HepG2 (cell line): ENCODE results near the gene TTN. TPM values are rescaled to one million over a fixed set of nuclear protein-coding genes. Genes with fewer than 3 reads are reported as not detected.
A peak's percentile ranks its signal among the peaks of the same experiment; 100 is the strongest.

Experiments used
- CHD4 ChIP-seq: fragments of 200-600 bp; sonication (generic); IDR thresholded peaks from 2 replicates; pipeline ENCODE4 v1.7.0; 2017; ENCODE audit warnings: mild to moderate bottlenecking, low read length, borderline replicate concordance
- CREM ChIP-seq, 2 experiments: sonication (generic) in 1 of 2; formaldehyde crosslinking in 1 of 2; IDR thresholded peaks; 2 replicates each; pipeline versions ENCODE4 v1.4.0 to v1.6.1; 2016 to 2020; ENCODE audit warnings: antibody characterized with exemption in 1 of 2, mild to moderate bottlenecking in 1 of 2, missing genetic modification reagents in 1 of 2
- KLF12 ChIP-seq: sonication (generic); formaldehyde crosslinking; IDR thresholded peaks from 2 replicates; pipeline ENCODE4 v1.4.0; 2020; ENCODE audit warnings: missing genetic modification reagents, borderline replicate concordance
- NFE2 ChIP-seq: sonication (generic); formaldehyde crosslinking; IDR thresholded peaks from 2 replicates; pipeline ENCODE4 v1.4.0; 2020; ENCODE audit warnings: missing genetic modification reagents
- ONECUT2 ChIP-seq: sonication (generic); formaldehyde crosslinking; IDR thresholded peaks from 2 replicates; pipeline ENCODE4 v1.4.0; 2020; ENCODE audit warnings: missing genetic modification reagents
- RARA ChIP-seq: IDR thresholded peaks from 2 replicates; pipeline ENCODE4 v1.6.1; 2016; ENCODE audit warnings: missing genetic modification reagents, missing compliant biosample characterization
- SAP130 ChIP-seq: IDR thresholded peaks from 2 replicates; pipeline ENCODE4 v1.6.1; 2016; ENCODE audit warnings: low read depth
- SIX1 ChIP-seq: sonication (generic); formaldehyde crosslinking; IDR thresholded peaks from 2 replicates; pipeline ENCODE4 v1.4.0; 2020; ENCODE audit warnings: missing genetic modification reagents, borderline replicate concordance
- U2AF1 ChIP-seq: fragments of 200-400 bp; formaldehyde crosslinking; optimal IDR thresholded peaks from 2 replicates; pipeline ENCODE3; 2017; ENCODE audit warnings: mild to moderate bottlenecking, low read depth, low read length
- ZBTB1 ChIP-seq: sonication (generic); formaldehyde crosslinking; IDR thresholded peaks from 2 replicates; pipeline ENCODE4 v1.4.0; 2020; ENCODE audit warnings: missing genetic modification reagents, borderline replicate concordance
- ZNF768 ChIP-seq: sonication (generic); formaldehyde crosslinking; IDR thresholded peaks from 2 replicates; pipeline ENCODE4 v1.4.0; 2020; ENCODE audit warnings: missing genetic modification reagents
- ZNF891 ChIP-seq: sonication (generic); formaldehyde crosslinking; IDR thresholded peaks from 2 replicates; pipeline ENCODE4 v1.5.0; 2020; ENCODE audit warnings: mild to moderate bottlenecking, missing genetic modification reagents
- polyA plus RNA-seq, 8 experiments: library from polyadenylated mRNA; depleted of rRNA in 3 of 8; stranded (reverse) in 7 of 8; unstranded in 1 of 8; fragments of >200 nt; fragmentation: Illumina TruSeq in 4 of 8; extraction: Trizol in 4 of 8; gene quantifications; 2 replicates each; pipeline versions ENCODE4 v1.2.1 to v1.2.3, GENCODE V29; 2011 to 2016; ENCODE audit warnings: low read depth in 4 of 8, missing spikeins in 1 of 8, mixed read lengths in 1 of 8; ENCODE audit not compliant: insufficient read depth in 1 of 8
- total RNA-seq, 5 experiments: library from RNA; depleted of rRNA; stranded (reverse); fragments of >200 nt; fragmentation: Illumina TruSeq; extraction: Trizol; gene quantifications; 2 replicates each; pipeline ENCODE4 v1.2.3, GENCODE V29; 2016; ENCODE audit warnings: low read depth in 1 of 5
- TF ChIP-seq, protein P1 (sequence below): sonication (generic); formaldehyde crosslinking; IDR thresholded peaks from 2 replicates; pipeline ENCODE4 v1.4.0; 2020; ENCODE audit warnings: missing genetic modification reagents
- TF ChIP-seq, protein P2 (sequence below): sonication (generic); formaldehyde crosslinking; IDR thresholded peaks from 2 replicates; pipeline ENCODE4 v1.8.0; 2022; ENCODE audit warnings: mild to moderate bottlenecking, missing genetic modification reagents, moderate library complexity
- TF ChIP-seq, protein P3 (sequence below), 2 experiments: sonication (generic) in 1 of 2; formaldehyde crosslinking in 1 of 2; IDR thresholded peaks; 2 replicates each; pipeline versions ENCODE4 v1.4.0 to v1.6.1; 2016 to 2020; ENCODE audit warnings: borderline replicate concordance in 1 of 2, low read depth in 1 of 2, mild to moderate bottlenecking in 1 of 2, missing genetic modification reagents in 1 of 2
- TF ChIP-seq, protein P4 (sequence below): sonication (generic); formaldehyde crosslinking; IDR thresholded peaks from 2 replicates; pipeline ENCODE4 v1.4.0; 2020; ENCODE audit warnings: missing genetic modification reagents, borderline replicate concordance

The TTN gene
- total and polyA plus RNA-seq, 2 of the 13 experiments (the other 11 are each of a cell fraction or from before 2014, with no cell fraction given), result under 0.01 TPM

DNA sequence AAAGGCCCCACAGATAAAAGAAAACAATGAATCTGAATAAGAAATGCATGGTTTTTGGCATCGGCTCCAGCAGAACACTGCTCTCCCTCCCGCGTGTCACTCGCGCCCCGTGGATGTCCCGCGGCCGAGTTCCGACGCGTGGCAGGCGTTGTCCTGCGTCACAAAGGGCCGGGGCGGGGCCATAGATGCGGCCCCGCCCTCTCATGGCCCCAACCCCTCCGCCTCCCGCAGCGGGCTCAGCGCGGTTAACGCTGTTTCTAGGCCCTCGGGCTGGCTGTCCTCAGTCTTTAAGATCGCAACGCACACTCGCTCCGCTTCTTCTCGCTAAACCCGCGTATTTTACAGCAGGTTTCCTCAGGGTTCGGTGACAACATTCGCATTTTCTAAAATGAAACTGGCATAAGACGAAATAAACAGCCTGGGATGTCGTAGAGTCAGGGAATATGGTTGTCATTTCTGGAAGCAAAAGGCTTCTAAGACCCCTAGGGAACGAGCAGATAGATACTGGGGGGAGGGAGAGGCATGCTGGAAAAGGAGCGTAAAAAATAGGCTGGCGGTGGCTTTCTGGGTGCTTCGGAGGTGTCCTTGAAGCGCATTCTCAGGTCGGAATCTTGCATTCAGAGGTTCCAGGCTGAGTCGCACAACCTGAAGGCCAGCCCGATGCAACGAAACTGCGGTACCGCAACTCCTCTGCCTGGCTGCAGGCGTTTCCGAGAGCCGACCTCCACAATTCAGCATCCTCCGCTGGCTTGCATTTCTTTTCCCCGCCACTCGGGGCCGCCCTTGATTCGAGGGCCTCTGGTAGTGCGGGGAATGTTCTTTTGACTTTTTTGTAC, 328.6 kb downstream of the TTN start, which contains the start of gene FKBP7 (continued):
- TF ChIP-seq, protein P1, sequence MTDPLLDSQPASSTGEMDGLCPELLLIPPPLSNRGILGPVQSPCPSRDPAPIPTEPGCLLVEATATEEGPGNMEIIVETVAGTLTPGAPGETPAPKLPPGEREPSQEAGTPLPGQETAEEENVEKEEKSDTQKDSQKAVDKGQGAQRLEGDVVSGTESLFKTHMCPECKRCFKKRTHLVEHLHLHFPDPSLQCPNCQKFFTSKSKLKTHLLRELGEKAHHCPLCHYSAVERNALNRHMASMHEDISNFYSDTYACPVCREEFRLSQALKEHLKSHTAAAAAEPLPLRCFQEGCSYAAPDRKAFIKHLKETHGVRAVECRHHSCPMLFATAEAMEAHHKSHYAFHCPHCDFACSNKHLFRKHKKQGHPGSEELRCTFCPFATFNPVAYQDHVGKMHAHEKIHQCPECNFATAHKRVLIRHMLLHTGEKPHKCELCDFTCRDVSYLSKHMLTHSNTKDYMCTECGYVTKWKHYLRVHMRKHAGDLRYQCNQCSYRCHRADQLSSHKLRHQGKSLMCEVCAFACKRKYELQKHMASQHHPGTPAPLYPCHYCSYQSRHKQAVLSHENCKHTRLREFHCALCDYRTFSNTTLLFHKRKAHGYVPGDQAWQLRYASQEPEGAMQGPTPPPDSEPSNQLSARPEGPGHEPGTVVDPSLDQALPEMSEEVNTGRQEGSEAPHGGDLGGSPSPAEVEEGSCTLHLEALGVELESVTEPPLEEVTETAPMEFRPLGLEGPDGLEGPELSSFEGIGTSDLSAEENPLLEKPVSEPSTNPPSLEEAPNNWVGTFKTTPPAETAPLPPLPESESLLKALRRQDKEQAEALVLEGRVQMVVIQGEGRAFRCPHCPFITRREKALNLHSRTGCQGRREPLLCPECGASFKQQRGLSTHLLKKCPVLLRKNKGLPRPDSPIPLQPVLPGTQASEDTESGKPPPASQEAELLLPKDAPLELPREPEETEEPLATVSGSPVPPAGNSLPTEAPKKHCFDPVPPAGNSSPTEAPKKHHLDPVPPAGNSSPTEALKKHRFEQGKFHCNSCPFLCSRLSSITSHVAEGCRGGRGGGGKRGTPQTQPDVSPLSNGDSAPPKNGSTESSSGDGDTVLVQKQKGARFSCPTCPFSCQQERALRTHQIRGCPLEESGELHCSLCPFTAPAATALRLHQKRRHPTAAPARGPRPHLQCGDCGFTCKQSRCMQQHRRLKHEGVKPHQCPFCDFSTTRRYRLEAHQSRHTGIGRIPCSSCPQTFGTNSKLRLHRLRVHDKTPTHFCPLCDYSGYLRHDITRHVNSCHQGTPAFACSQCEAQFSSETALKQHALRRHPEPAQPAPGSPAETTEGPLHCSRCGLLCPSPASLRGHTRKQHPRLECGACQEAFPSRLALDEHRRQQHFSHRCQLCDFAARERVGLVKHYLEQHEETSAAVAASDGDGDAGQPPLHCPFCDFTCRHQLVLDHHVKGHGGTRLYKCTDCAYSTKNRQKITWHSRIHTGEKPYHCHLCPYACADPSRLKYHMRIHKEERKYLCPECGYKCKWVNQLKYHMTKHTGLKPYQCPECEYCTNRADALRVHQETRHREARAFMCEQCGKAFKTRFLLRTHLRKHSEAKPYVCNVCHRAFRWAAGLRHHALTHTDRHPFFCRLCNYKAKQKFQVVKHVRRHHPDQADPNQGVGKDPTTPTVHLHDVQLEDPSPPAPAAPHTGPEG, result no peak; the same call in 1 of the 2 replicates
- TF ChIP-seq, protein P2, sequence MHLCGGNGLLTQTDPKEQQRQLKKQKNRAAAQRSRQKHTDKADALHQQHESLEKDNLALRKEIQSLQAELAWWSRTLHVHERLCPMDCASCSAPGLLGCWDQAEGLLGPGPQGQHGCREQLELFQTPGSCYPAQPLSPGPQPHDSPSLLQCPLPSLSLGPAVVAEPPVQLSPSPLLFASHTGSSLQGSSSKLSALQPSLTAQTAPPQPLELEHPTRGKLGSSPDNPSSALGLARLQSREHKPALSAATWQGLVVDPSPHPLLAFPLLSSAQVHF, result no peak
- TF ChIP-seq CREM (IDR thresholded peaks at IDR 0.05) (peak; percentile 82), CREM (CRISPR knock-in tag; IDR thresholded peaks at IDR 0.05) (0 out of 2 replicates have a peak, but pooled peaks have one; percentile 13), RARA (CRISPR knock-in tag) (no peak), NFE2 (no peak), ZNF768 (CRISPR knock-in tag) (peak; percentile 53; the same call in 1 of the 2 replicates), SIX1 (no peak), U2AF1 (no peak), CHD4 (no peak), ONECUT2 (CRISPR knock-in tag) (0 out of 2 replicates have a peak, but pooled peaks have one; percentile 10), SAP130 (peak; percentile 83), ZNF891 (no peak), ZBTB1 (CRISPR knock-in tag) (peak; percentile 86; the same call in 1 of the 2 replicates), KLF12 (peak; percentile 89; the same call in 1 of the 2 replicates)
- TF ChIP-seq, protein P3, sequence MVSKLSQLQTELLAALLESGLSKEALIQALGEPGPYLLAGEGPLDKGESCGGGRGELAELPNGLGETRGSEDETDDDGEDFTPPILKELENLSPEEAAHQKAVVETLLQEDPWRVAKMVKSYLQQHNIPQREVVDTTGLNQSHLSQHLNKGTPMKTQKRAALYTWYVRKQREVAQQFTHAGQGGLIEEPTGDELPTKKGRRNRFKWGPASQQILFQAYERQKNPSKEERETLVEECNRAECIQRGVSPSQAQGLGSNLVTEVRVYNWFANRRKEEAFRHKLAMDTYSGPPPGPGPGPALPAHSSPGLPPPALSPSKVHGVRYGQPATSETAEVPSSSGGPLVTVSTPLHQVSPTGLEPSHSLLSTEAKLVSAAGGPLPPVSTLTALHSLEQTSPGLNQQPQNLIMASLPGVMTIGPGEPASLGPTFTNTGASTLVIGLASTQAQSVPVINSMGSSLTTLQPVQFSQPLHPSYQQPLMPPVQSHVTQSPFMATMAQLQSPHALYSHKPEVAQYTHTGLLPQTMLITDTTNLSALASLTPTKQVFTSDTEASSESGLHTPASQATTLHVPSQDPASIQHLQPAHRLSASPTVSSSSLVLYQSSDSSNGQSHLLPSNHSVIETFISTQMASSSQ (IDR thresholded peaks at IDR 0.05; ENCODE audit: low read depth), result no peak
- TF ChIP-seq, protein P3 (CRISPR knock-in tag; IDR thresholded peaks at IDR 0.05; ENCODE audit: borderline replicate concordance), result 0 out of 2 replicates have a peak, but pooled peaks have one; percentile 34
- TF ChIP-seq, protein P4, sequence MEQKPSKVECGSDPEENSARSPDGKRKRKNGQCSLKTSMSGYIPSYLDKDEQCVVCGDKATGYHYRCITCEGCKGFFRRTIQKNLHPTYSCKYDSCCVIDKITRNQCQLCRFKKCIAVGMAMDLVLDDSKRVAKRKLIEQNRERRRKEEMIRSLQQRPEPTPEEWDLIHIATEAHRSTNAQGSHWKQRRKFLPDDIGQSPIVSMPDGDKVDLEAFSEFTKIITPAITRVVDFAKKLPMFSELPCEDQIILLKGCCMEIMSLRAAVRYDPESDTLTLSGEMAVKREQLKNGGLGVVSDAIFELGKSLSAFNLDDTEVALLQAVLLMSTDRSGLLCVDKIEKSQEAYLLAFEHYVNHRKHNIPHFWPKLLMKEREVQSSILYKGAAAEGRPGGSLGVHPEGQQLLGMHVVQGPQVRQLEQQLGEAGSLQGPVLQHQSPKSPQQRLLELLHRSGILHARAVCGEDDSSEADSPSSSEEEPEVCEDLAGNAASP (CRISPR knock-in tag), result peak; percentile 70
